ENCODE measurements around the gene ACADSB.

ACADSB gene

GRCh38 chr10:123004298-123004697, 4.5 kb upstream of the ACADSB start:
- DNase-seq (ENCODE audit: low spot score) = no peak

GRCh38 chr10:123007558-123008354, 1.1 kb upstream of the ACADSB start:
- DNase-seq (ENCODE audit: low spot score) = peak; percentile 53

- peak; percentile 40 for DNase-seq (ENCODE audit: low spot score)
These were observed 457 bp downstream of the ACADSB start for GRCh38 chr10:123009105-123009820.

GRCh38 chr10:123011987-123012386, 3.2 kb downstream of the ACADSB start:
- no peak for DNase-seq (ENCODE audit: low spot score)

GRCh38 chr10:123013456-123014419, 4.9 kb downstream of the ACADSB start:
- no peak for DNase-seq (ENCODE audit: low spot score)

GRCh38 chr10:123014772-123015171, 6.0 kb downstream of the ACADSB start:
- DNase-seq (ENCODE audit: low spot score) = no peak

- no peak for DNase-seq (ENCODE audit: low spot score)
These were observed 7.4 kb downstream of the ACADSB start for GRCh38 chr10:123016228-123016627.

GRCh38 chr10:123017421-123018165, 8.8 kb downstream of the ACADSB start:
- no peak for DNase-seq (ENCODE audit: low spot score)

GRCh38 chr10:123018531-123018930, 9.7 kb downstream of the ACADSB start:
- DNase-seq (ENCODE audit: low spot score) = no peak

- no peak for DNase-seq (ENCODE audit: low spot score)
These were observed 10.5 kb downstream of the ACADSB start for GRCh38 chr10:123019264-123019663.

- no peak for DNase-seq (ENCODE audit: low spot score)
These were observed 11.3 kb downstream of the ACADSB start for GRCh38 chr10:123019941-123020703.

GRCh38 chr10:123021517-123021916, 12.7 kb downstream of the ACADSB start:
- no peak for DNase-seq (ENCODE audit: low spot score)

GRCh38 chr10:123024540-123024939, 15.7 kb downstream of the ACADSB start:
- DNase-seq (ENCODE audit: low spot score) = no peak

- DNase-seq (ENCODE audit: low spot score) = no peak
These were observed 17.5 kb downstream of the ACADSB start for GRCh38 chr10:123026302-123026701.

GRCh38 chr10:123027861-123028260, 19.1 kb downstream of the ACADSB start:
- DNase-seq (ENCODE audit: low spot score) = no peak

- no peak for DNase-seq (ENCODE audit: low spot score)
These were observed 22.3 kb downstream of the ACADSB start for GRCh38 chr10:123031124-123031523.

- no peak for DNase-seq (ENCODE audit: low spot score)
These were observed 25.5 kb downstream of the ACADSB start for GRCh38 chr10:123034332-123034731.

GRCh38 chr10:123035467-123036086, 26.8 kb downstream of the ACADSB start:
- no peak for DNase-seq (ENCODE audit: low spot score)

- no peak for DNase-seq (ENCODE audit: low spot score)
These were observed 30.2 kb downstream of the ACADSB start for GRCh38 chr10:123038782-123039631.

GRCh38 chr10:123039632-123039930, 30.8 kb downstream of the ACADSB start:
- DNase-seq (ENCODE audit: low spot score) = no peak

All from GM03348 (cell line).